ENCODE results near the gene ANKRD27. TPM values are rescaled to one million over a fixed set of nuclear protein-coding genes. Genes with fewer than 3 reads are reported as not detected.
"Not testable (repeated sequence)": the region's sequence is repeated elsewhere in the genome, so short reads cannot be mapped to it uniquely, and the experiment has no call there.

ANKRD27 gene
- total RNA-seq, 1 donor from 2014 or later: 19.3 TPM

DNA sequence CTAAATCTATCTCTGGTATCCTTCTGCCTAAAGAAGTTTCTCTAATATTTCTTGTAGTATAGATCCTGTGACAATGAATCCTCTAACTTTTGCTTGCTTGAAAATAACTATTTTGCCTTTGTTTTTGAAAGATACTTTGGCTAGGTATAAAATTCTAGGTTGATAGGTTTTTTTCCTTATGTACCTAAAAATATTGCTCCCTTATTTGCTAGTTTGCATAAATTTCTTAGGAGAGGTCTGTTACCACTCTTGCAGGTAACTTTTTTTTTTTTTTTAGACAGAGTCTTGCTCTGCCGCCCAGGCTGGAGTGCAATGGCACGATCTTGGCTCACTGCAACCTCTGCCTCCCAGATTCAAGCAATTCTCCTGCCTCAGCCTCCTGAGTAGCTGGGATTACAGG is 29.0 kb upstream of the ANKRD27 start:
- not testable (repeated sequence) for H3K4me1 ChIP-seq (ENCODE audit: control insufficient read depth in 3 of 3, insufficient read depth in 3 of 3, low read length in 3 of 3); H3K27ac ChIP-seq (ENCODE audit: low read depth, low read length); H3K9ac ChIP-seq (ENCODE audit: low read depth in 1 of 3, low read length in 3 of 3); H3K27me3 ChIP-seq (ENCODE audit: control insufficient read depth in 3 of 3, insufficient read depth in 3 of 3, low read length in 3 of 3); H3K4me3 ChIP-seq (ENCODE audit: low read length in 3 of 3); H3K9me3 ChIP-seq (ENCODE audit: control insufficient read depth in 3 of 3, low read length in 3 of 3)
- peaks cover 5 to 11% (median 7%) of the 10 kb centered on the region in 3 donors for H3K36me3 ChIP-seq (ENCODE audit: control insufficient read depth in 3 of 3, insufficient read depth in 3 of 3, low read length in 3 of 3)

DNA sequence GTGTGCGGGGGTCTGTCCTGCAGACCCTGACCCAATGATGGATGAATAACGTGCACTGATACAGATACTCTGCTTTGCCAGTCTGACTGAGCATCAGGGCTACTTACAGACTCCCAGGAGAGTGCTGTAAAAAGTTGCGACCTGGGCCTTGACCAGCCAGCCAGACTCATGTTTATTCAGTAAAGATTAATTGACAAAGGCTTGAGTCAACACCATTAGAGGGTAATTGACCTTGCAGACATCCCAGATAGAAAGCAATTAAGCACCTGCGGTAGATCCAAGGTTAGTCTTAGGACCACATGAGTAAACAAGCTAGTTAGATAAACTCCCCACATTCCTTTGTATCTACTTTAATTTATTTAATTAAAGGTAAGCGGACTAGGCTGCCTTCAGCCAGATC is 27.0 kb upstream of the ANKRD27 start:
- Histone ChIP-seq H3K4me1 (ENCODE audit: control insufficient read depth in 3 of 3, insufficient read depth in 3 of 3, low read length in 3 of 3) (peaks cover 0 to under 1% (median 0%) of the 10 kb centered on the region in 3 donors), H3K36me3 (ENCODE audit: control insufficient read depth in 3 of 3, insufficient read depth in 3 of 3, low read length in 3 of 3) (peaks cover 5 to 14% (median 7%) of the 10 kb centered on the region in 3 donors), H3K9ac (ENCODE audit: low read depth in 1 of 3, low read length in 3 of 3) (no peak overlapping the region), H3K27ac (ENCODE audit: low read depth, low read length) (no peak overlapping the region), H3K4me3 (ENCODE audit: low read length in 3 of 3) (no peak overlapping the region), H3K9me3 (ENCODE audit: control insufficient read depth in 3 of 3, low read length in 3 of 3) (peaks cover 2 to 5% (median 3%) of the 10 kb centered on the region in 3 donors), H3K27me3 (ENCODE audit: control insufficient read depth in 3 of 3, insufficient read depth in 3 of 3, low read length in 3 of 3) (no peaks in the 10 kb centered on the region)

DNA sequence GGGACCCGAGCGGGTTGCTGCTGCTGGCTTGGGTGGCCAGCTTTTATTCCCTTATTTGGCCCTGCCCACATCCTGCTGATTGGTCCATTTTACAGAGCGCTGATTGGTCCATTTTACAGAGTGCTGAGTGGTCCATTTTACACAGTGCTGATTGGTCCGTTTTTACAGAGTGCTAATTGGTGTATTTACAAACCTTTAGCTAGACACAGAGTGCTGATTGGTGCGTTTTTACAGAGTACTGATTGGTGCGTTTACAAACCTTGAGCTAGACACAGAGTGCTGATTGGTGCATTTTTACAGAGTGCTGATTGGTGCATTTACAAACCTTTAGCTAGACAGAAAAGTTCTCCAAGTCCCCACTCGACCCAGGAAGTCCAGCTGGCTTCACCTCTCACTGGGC is 25.1 kb upstream of the ANKRD27 start:
- not testable (repeated sequence) for H3K4me3 ChIP-seq (ENCODE audit: low read length in 3 of 3); H3K27ac ChIP-seq (ENCODE audit: low read depth, low read length); H3K27me3 ChIP-seq (ENCODE audit: control insufficient read depth in 3 of 3, insufficient read depth in 3 of 3, low read length in 3 of 3); H3K9ac ChIP-seq (ENCODE audit: low read depth in 1 of 3, low read length in 3 of 3); H3K9me3 ChIP-seq (ENCODE audit: control insufficient read depth in 3 of 3, low read length in 3 of 3)
- peaks cover 6 to 16% (median 8%) of the 10 kb centered on the region in 3 donors for H3K4me1 ChIP-seq (ENCODE audit: control insufficient read depth in 3 of 3, insufficient read depth in 3 of 3, low read length in 3 of 3)
- H3K36me3 ChIP-seq (ENCODE audit: control insufficient read depth in 3 of 3, insufficient read depth in 3 of 3, low read length in 3 of 3): peaks cover 5 to 12% (median 7%) of the 10 kb centered on the region in 3 donors

DNA sequence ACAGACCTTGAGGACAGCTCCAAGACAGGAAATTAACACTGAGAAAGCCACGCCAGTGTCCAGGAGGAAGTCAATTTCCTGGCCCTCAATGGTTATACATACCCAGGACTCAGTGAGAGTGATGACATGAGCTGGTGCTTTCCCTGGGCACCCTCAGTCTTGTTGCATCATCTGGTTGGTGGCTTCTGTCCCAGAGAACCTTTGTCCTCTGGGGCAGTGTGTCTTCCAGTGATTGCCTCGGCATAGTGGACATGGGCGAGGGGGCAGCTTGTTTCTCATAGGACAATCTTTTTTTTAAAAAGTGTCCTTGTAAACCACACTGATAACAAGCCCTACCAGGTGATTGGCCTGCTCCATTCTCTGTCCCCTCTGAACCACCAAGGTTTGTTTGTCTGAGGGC is 21.8 kb upstream of the ANKRD27 start:
- H3K9me3 ChIP-seq (ENCODE audit: control insufficient read depth in 3 of 3, low read length in 3 of 3); H3K9ac ChIP-seq (ENCODE audit: low read depth in 1 of 3, low read length in 3 of 3); H3K27me3 ChIP-seq (ENCODE audit: control insufficient read depth in 3 of 3, insufficient read depth in 3 of 3, low read length in 3 of 3); H3K4me3 ChIP-seq (ENCODE audit: low read length in 3 of 3); H3K27ac ChIP-seq (ENCODE audit: low read depth, low read length): not testable (repeated sequence)
- peaks cover 5 to 12% (median 5%) of the 10 kb centered on the region in 3 donors for H3K36me3 ChIP-seq (ENCODE audit: control insufficient read depth in 3 of 3, insufficient read depth in 3 of 3, low read length in 3 of 3)
- peaks cover 21 to 36% (median 28%) of the 10 kb centered on the region in 3 donors for H3K4me1 ChIP-seq (ENCODE audit: control insufficient read depth in 3 of 3, insufficient read depth in 3 of 3, low read length in 3 of 3)

DNA sequence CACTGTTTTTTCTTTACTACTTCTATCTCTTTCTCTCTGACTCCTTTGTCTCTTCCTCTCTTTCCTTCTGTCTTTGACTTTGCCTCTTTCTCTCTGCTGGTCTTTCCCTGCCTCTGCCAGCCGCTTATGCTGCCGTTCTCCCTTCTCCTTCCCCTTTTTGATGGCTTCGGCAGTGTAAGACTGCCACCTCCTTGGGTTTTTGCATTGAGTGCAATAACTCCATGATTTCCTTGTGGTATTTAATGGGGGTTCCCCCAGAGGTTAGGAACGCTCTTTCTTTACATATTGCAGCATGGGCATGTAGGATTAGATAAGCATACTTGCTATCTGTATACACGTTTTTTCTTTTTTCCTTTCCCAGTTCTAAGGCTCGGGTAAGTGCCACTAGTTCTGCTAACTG is 20.5 kb upstream of the ANKRD27 start:
- H3K27me3 ChIP-seq (ENCODE audit: control insufficient read depth in 3 of 3, insufficient read depth in 3 of 3, low read length in 3 of 3); H3K9ac ChIP-seq (ENCODE audit: low read depth in 1 of 3, low read length in 3 of 3); H3K9me3 ChIP-seq (ENCODE audit: control insufficient read depth in 3 of 3, low read length in 3 of 3); H3K4me3 ChIP-seq (ENCODE audit: low read length in 3 of 3); H3K27ac ChIP-seq (ENCODE audit: low read depth, low read length): not testable (repeated sequence)
- peaks cover 28 to 42% (median 37%) of the 10 kb centered on the region in 3 donors for H3K4me1 ChIP-seq (ENCODE audit: control insufficient read depth in 3 of 3, insufficient read depth in 3 of 3, low read length in 3 of 3)
- H3K36me3 ChIP-seq (ENCODE audit: control insufficient read depth in 3 of 3, insufficient read depth in 3 of 3, low read length in 3 of 3): peaks cover 5 to 10% (median 5%) of the 10 kb centered on the region in 3 donors

DNA sequence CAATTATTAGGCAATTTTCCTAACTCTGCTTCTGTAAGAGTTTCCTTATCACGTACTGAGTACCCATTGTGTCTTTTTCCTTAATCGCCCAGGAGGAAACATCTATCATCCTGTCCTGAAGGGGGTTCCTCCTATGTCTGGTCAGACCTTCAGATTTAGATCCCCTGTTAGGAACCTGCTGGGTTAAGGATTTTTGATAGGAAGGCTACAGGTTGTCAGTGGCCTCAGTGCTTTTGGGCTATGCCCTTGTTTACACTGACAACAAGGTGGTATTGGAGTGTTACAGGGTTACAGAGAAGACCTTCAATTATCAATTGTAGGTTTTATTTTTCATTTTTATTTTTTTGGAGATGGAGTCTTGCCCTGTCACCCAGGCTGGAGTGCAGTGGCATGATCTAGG is 19.9 kb upstream of the ANKRD27 start:
- H3K27me3 ChIP-seq (ENCODE audit: control insufficient read depth in 3 of 3, insufficient read depth in 3 of 3, low read length in 3 of 3); H3K36me3 ChIP-seq (ENCODE audit: control insufficient read depth in 3 of 3, insufficient read depth in 3 of 3, low read length in 3 of 3); H3K4me3 ChIP-seq (ENCODE audit: low read length in 3 of 3); H3K9me3 ChIP-seq (ENCODE audit: control insufficient read depth in 3 of 3, low read length in 3 of 3); H3K9ac ChIP-seq (ENCODE audit: low read depth in 1 of 3, low read length in 3 of 3); H3K27ac ChIP-seq (ENCODE audit: low read depth, low read length): not testable (repeated sequence)
- peaks cover 28 to 44% (median 37%) of the 10 kb centered on the region in 3 donors for H3K4me1 ChIP-seq (ENCODE audit: control insufficient read depth in 3 of 3, insufficient read depth in 3 of 3, low read length in 3 of 3)

DNA sequence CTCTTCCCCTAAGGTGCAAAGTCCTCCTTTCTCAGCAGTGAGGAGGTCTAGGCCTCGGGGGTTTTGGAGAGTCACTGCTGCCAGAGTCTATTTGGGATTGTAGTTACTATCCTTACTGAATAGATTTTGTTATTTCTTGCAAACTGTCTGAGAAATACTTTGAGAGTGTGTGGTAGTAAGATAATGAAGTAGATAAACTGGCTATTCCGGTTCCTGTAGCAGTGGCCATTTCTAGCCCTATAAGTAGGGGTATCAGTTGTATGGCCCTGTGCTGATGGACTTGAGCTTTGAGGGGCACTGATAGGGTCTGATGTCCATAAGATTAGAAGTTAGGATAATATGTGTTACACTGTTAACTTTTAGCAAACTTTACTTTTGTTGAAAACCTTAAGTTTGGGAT is 19.3 kb upstream of the ANKRD27 start:
- not testable (repeated sequence) for H3K4me3 ChIP-seq (ENCODE audit: low read length in 3 of 3); H3K27me3 ChIP-seq (ENCODE audit: control insufficient read depth in 3 of 3, insufficient read depth in 3 of 3, low read length in 3 of 3); H3K27ac ChIP-seq (ENCODE audit: low read depth, low read length); H3K36me3 ChIP-seq (ENCODE audit: control insufficient read depth in 3 of 3, insufficient read depth in 3 of 3, low read length in 3 of 3); H3K9me3 ChIP-seq (ENCODE audit: control insufficient read depth in 3 of 3, low read length in 3 of 3); H3K9ac ChIP-seq (ENCODE audit: low read depth in 1 of 3, low read length in 3 of 3)
- H3K4me1 ChIP-seq (ENCODE audit: control insufficient read depth in 3 of 3, insufficient read depth in 3 of 3, low read length in 3 of 3): peaks cover 28 to 45% (median 37%) of the 10 kb centered on the region in 3 donors

DNA sequence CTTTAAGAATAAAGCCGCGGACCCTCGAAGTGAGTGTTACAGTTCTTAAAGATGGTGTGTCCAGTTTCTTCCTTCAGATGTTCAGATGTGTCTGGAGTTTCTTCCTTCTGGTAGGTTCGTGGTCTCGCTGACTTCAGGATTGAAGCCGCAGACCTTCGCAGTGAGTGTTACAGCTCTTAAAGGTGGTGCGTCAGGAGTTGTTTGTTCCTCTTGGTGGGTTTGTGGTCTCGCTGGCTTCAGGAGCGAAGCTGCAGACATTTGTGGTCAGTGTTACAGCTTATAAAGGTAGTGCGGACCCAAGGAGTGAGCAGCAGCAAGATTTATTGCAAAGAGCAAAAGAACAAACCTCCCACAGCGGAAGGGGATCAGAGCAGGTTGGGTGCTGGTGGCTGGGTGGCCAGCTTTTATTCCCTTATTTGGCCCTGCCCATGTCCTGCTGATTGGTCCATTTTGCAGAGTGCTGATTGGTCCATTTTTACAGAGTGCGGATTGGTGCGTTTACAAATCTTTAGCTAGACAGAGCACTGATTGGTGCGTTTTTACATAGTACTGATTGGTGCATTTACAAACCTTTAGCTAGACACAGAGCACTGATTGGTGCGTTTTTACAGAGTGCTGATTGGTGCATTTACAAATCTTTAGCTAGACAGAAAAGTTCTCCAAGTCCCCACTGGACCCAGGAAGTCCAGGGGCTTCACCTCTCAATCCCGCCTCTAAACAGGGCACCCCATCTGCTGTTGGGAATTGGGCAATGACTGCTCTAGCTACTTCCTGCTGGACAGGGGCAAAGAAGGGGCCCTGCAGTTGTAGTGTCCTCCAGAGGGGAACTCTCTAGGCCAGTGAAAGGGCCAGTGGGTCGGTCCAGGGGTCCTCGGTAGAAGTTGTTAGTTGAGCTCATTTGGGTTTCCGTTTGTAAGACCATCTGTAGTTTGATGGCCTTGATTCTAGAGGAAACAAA is 18.4 kb upstream of the ANKRD27 start:
- peak overlapping the region in 2 of 3 donors; percentile 20 to 91 for H3K9ac ChIP-seq (ENCODE audit: low read depth in 1 of 3, low read length in 3 of 3)
- not testable (repeated sequence) for H3K27me3 ChIP-seq (ENCODE audit: control insufficient read depth in 3 of 3, insufficient read depth in 3 of 3, low read length in 3 of 3); H3K9me3 ChIP-seq (ENCODE audit: control insufficient read depth in 3 of 3, low read length in 3 of 3); H3K36me3 ChIP-seq (ENCODE audit: control insufficient read depth in 3 of 3, insufficient read depth in 3 of 3, low read length in 3 of 3); H3K27ac ChIP-seq (ENCODE audit: low read depth, low read length)
- H3K4me1 ChIP-seq (ENCODE audit: control insufficient read depth in 3 of 3, insufficient read depth in 3 of 3, low read length in 3 of 3): peaks cover 28 to 45% (median 37%) of the 10 kb centered on the region in 3 donors
- peak overlapping the region; percentile 86 to 91 (median 89) for H3K4me3 ChIP-seq (ENCODE audit: low read length in 3 of 3)

DNA sequence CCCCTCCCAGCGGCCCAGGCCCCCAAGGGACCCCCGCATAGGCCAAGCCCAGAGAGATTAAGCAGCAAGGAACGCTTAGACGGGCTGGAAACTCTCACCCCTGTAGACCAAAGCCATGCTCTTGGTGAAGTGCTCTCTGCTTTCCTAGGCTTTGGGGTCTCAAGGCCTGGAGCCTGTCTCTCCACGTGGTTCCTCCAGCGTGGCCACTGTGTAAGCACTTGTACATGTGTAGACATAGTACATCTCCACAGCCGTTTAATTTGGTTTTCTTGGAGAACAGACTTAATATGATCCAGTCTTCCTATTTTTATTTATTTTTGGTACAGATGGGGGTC is 17.7 kb upstream of the ANKRD27 start:
- Histone ChIP-seq H3K4me3 (ENCODE audit: low read length in 3 of 3) (peak overlapping the region; percentile 86 to 91 (median 89)), H3K4me1 (ENCODE audit: control insufficient read depth in 3 of 3, insufficient read depth in 3 of 3, low read length in 3 of 3) (peaks cover 28 to 45% (median 40%) of the 10 kb centered on the region in 3 donors), H3K36me3 (ENCODE audit: control insufficient read depth in 3 of 3, insufficient read depth in 3 of 3, low read length in 3 of 3) (no peaks in the 10 kb centered on the region), H3K9ac (ENCODE audit: low read depth in 1 of 3, low read length in 3 of 3) (peak overlapping the region; percentile 86 to 91 (median 90)), H3K27ac (ENCODE audit: low read depth, low read length) (peak overlapping the region; percentile 66), H3K9me3 (ENCODE audit: control insufficient read depth in 3 of 3, low read length in 3 of 3) (no peaks in the 10 kb centered on the region), H3K27me3 (ENCODE audit: control insufficient read depth in 3 of 3, insufficient read depth in 3 of 3, low read length in 3 of 3) (no peaks in the 10 kb centered on the region)

DNA sequence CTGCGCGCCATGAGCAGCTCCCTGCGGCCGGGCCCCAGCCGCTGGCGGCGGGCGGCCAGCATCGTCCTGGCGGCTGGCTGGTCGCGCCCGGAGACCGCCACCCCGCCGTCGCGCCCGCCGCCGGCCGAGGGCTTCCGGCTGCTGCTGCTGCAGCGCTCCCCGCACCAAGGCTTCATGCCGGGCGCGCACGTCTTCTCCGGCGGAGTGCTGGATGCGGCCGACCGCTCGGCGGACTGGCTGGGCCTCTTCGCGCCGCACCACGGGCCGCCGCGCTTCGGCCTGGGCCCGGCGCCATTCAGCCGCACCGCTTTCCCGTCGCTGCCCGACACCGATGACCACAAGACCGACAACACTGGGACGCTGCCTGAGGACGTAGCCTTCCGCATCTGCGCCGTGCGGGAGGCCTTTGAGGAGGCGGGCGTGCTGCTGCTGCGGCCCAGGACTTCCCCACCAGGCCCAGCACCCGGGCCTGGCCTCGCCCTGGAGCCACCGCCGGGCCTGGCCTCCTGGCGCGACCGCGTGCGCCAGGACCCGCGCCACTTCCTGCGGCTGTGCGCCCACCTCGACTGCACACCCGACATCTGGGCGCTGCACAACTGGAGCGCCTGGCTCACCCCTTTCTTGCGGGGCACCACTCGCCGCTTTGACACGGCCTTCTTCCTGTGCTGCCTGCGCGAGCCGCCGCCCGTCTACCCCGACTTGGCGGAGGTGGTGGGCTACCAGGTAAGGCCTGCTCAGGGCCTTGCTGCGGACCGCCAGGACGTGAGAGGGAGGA is 17.2 kb upstream of the ANKRD27 start:
- H3K4me1 ChIP-seq (ENCODE audit: control insufficient read depth in 3 of 3, insufficient read depth in 3 of 3, low read length in 3 of 3): peaks cover 28 to 45% (median 40%) of the 10 kb centered on the region in 3 donors

More for the DNA sequence above, 17.2 kb upstream of the ANKRD27 start:
- H3K9me3 ChIP-seq (ENCODE audit: control insufficient read depth in 3 of 3, low read length in 3 of 3): no peaks in the 10 kb centered on the region
- peak overlapping the region; percentile 86 to 91 (median 89) for H3K4me3 ChIP-seq (ENCODE audit: low read length in 3 of 3)
- no peaks in the 10 kb centered on the region for H3K36me3 ChIP-seq (ENCODE audit: control insufficient read depth in 3 of 3, insufficient read depth in 3 of 3, low read length in 3 of 3)
- H3K27me3 ChIP-seq (ENCODE audit: control insufficient read depth in 3 of 3, insufficient read depth in 3 of 3, low read length in 3 of 3): no peaks in the 10 kb centered on the region
- H3K27ac ChIP-seq (ENCODE audit: low read depth, low read length): peak overlapping the region; percentile 66
- H3K9ac ChIP-seq (ENCODE audit: low read depth in 1 of 3, low read length in 3 of 3): peak overlapping the region; percentile 86 to 91 (median 90)
